Liver (tissue), 3 donors: ENCODE data around the gene RTL9.

Source experiments
- FOXA1 ChIP-seq: IDR thresholded peaks from 2 replicates; pipeline ENCODE4 v1.6.1; 2016; ENCODE audit warnings: antibody characterized with exemption
- HNF4G ChIP-seq: IDR thresholded peaks from 2 replicates; pipeline ENCODE4 v1.6.1; 2016; ENCODE audit warnings: antibody characterized with exemption
- JUND ChIP-seq, 2 donors: IDR thresholded peaks; 2 replicates each; pipeline ENCODE4 v1.6.1; 2016; ENCODE audit warnings: antibody characterized with exemption in 2 of 2
- RAD21 ChIP-seq, 2 donors: IDR thresholded peaks; 2 replicates each; pipeline ENCODE4 v1.6.1; 2016; ENCODE audit warnings: antibody characterized with exemption in 2 of 2, mild to moderate bottlenecking in 2 of 2
- SP1 ChIP-seq: IDR thresholded peaks from 2 replicates; pipeline ENCODE4 v1.6.1; 2018; ENCODE audit warnings: antibody characterized with exemption, mild to moderate bottlenecking
- TF ChIP-seq, protein P1 (sequence below): IDR thresholded peaks from 2 replicates; pipeline ENCODE4 v1.6.1; 2016; ENCODE audit warnings: antibody characterized with exemption
- TF ChIP-seq, protein P2 (sequence below): fragments of 150-350 bp; IDR thresholded peaks from 2 replicates; pipeline ENCODE4 v1.5.1; 2017; ENCODE audit warnings: improper control_type of control experiment, low read depth, low read length; ENCODE audit not compliant: missing input control
- TF ChIP-seq, protein P3 (sequence below): IDR thresholded peaks from 2 replicates; pipeline ENCODE4 v1.6.1; 2016; ENCODE audit warnings: antibody characterized with exemption, mild to moderate bottlenecking
- TF ChIP-seq, protein P4 (sequence below): IDR thresholded peaks from 2 replicates; pipeline ENCODE4 v1.6.1; 2016; ENCODE audit warnings: antibody characterized with exemption
- donor health status: healthy.
- donor health status: healthy.

DNA sequence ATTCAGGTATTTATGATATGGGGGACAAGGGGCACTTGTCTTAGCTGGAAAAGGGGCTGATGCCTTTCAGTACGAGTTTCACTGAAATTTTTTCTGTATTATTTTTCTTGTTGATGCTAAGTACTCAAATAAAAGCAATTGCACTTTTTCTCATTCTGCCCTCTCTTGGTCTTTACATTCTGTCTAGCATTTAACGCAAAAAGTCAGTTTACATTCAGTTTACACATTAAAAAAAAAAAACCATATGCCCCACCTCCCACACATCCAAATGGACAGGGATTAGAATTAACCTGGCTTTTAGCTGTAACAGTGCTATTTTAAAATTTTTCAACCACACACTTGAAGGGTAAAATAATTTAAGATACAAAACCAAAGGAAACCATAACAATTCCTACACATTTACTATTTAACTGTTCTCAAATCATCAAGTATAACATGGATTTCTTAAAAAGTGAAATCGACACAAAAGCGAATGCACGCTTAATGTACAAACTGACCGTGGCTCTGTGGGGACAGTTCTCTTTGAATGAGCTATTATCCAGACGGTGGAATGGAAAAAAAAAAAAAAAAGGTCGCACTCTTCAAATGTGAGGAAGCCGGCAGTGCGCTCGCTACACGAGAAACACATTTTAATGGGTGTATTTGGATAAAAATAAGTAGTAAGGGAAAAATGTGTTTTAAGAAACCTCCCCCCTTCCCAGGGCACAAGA is 42.1 kb upstream of the RTL9 start:
- TF ChIP-seq JUND (IDR thresholded peaks at IDR 0.05): no peak
- TF ChIP-seq, protein P1, sequence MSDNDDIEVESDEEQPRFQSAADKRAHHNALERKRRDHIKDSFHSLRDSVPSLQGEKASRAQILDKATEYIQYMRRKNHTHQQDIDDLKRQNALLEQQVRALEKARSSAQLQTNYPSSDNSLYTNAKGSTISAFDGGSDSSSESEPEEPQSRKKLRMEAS: no peak
- TF ChIP-seq, protein P2, sequence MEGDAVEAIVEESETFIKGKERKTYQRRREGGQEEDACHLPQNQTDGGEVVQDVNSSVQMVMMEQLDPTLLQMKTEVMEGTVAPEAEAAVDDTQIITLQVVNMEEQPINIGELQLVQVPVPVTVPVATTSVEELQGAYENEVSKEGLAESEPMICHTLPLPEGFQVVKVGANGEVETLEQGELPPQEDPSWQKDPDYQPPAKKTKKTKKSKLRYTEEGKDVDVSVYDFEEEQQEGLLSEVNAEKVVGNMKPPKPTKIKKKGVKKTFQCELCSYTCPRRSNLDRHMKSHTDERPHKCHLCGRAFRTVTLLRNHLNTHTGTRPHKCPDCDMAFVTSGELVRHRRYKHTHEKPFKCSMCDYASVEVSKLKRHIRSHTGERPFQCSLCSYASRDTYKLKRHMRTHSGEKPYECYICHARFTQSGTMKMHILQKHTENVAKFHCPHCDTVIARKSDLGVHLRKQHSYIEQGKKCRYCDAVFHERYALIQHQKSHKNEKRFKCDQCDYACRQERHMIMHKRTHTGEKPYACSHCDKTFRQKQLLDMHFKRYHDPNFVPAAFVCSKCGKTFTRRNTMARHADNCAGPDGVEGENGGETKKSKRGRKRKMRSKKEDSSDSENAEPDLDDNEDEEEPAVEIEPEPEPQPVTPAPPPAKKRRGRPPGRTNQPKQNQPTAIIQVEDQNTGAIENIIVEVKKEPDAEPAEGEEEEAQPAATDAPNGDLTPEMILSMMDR: no peak
- TF ChIP-seq, protein P3, sequence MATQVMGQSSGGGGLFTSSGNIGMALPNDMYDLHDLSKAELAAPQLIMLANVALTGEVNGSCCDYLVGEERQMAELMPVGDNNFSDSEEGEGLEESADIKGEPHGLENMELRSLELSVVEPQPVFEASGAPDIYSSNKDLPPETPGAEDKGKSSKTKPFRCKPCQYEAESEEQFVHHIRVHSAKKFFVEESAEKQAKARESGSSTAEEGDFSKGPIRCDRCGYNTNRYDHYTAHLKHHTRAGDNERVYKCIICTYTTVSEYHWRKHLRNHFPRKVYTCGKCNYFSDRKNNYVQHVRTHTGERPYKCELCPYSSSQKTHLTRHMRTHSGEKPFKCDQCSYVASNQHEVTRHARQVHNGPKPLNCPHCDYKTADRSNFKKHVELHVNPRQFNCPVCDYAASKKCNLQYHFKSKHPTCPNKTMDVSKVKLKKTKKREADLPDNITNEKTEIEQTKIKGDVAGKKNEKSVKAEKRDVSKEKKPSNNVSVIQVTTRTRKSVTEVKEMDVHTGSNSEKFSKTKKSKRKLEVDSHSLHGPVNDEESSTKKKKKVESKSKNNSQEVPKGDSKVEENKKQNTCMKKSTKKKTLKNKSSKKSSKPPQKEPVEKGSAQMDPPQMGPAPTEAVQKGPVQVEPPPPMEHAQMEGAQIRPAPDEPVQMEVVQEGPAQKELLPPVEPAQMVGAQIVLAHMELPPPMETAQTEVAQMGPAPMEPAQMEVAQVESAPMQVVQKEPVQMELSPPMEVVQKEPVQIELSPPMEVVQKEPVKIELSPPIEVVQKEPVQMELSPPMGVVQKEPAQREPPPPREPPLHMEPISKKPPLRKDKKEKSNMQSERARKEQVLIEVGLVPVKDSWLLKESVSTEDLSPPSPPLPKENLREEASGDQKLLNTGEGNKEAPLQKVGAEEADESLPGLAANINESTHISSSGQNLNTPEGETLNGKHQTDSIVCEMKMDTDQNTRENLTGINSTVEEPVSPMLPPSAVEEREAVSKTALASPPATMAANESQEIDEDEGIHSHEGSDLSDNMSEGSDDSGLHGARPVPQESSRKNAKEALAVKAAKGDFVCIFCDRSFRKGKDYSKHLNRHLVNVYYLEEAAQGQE: no peak
- no peak for TF ChIP-seq SP1
- TF ChIP-seq RAD21 (IDR thresholded peaks at IDR 0.05): no peak
- no peak for TF ChIP-seq FOXA1
- TF ChIP-seq, protein P4, sequence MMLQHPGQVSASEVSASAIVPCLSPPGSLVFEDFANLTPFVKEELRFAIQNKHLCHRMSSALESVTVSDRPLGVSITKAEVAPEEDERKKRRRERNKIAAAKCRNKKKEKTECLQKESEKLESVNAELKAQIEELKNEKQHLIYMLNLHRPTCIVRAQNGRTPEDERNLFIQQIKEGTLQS: no peak
- no peak for TF ChIP-seq HNF4G
